Stimulated activated memory B cell treated with anti-CD40 and anti-IgM and Interleukin-4, amounts not matched to agents 10 μg/mL and 1 μg/mL and 100 μg/mL, for 72 hours (primary cell): ENCODE measurements around the gene DDX39B.
"Not testable (repeated sequence)": the region's sequence is repeated elsewhere in the genome, so short reads cannot be mapped to it uniquely, and the experiment has no call there.

ENCODE experiments used
- ATAC-seq: fragments of 150-1000 bp; cut with Tn5 transposase; 2 replicates; pipeline ENCODE4 v1.10.0; 2021
- H3K27ac Mint-ChIP-seq: one replicate; pipeline ENCODE4 v1.8.0; 2022; ENCODE audit warnings: mild to moderate bottlenecking, mixed read lengths
- H3K27me3 Mint-ChIP-seq: one replicate; pipeline ENCODE4 v1.8.0; 2022; ENCODE audit warnings: mixed read lengths
- H3K36me3 Mint-ChIP-seq: one replicate; pipeline ENCODE4 v1.8.0; 2022; ENCODE audit warnings: mixed read lengths
- H3K4me1 Mint-ChIP-seq: one replicate; pipeline ENCODE4 v1.8.0; 2022; ENCODE audit warnings: mixed read lengths
- H3K4me3 Mint-ChIP-seq: one replicate; pipeline ENCODE4 v1.8.0; 2022; ENCODE audit warnings: mild to moderate bottlenecking, moderate library complexity, mixed read lengths
- H3K9me3 Mint-ChIP-seq: one replicate; pipeline ENCODE4 v1.8.0; 2022; ENCODE audit warnings: mixed read lengths

Gene DDX39B

DNA sequence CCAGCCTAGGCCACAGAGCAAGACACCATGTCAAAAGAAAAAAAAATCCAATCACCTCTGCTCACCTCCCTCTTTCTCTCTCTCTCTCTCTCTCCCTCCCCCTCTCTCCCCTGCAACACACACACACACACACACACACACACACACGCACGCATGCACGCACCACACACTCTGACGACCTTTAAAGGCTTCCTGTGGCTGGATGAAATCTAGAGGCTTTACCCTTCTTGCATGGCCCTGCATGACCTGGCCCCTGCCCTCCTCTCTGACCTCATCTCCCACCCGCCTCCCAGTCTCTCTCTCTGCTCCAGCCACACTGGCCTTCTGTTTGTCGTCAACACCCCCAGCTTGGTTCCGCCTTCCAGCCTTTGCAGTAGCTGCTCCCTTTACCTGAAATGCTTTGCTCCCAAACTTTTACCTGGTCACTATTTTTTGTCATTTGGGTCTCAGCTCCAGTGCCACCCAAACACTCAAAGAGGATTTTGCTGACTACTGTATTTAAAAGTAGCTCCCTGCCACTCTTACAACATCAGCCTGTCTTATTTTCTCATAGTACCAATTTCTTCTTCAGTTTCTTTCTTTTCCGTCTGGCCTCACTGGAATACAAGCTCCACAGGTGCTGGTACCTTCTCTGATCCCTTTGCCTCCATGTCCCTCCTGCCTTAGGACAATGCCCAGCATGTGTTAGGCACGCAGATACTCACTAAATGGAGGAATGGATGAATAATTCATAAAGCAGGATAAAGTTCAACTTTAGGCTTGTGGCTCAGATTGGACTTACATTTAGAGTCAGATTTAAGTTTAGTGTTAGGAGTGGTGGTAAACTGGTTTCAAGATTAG is 25.9 kb upstream of the DDX39B start:
- H3K4me3 Mint-ChIP-seq: peak overlapping the region; percentile 72
- no peaks in the 10 kb centered on the region for H3K9me3 Mint-ChIP-seq
- ATAC-seq: peak; percentile 29
- H3K4me1 Mint-ChIP-seq: peaks cover 81% of the 10 kb centered on the region
- no peaks in the 10 kb centered on the region for H3K27me3 Mint-ChIP-seq
- peak overlapping the region; percentile 78 for H3K27ac Mint-ChIP-seq
- peaks cover 27% of the 10 kb centered on the region for H3K36me3 Mint-ChIP-seq

DNA sequence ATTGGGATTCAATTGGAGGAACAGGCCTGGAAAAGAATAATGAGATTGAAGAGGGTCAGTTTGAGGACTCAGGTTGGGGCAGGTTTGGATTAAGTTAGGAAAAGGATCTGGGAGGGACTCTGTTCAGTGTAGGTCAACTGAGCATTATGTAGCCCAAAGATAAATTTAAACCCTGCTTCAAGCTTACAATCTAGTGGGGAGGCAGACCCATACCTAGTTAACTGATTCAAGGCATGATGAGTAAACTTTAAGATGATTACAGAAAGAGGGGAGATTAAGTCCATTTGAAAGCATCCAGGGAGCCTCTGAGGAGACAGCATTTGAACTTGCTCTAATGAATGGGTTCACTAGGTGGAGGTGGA is 18.9 kb upstream of the DDX39B start:
- H3K27ac Mint-ChIP-seq: peak overlapping the region; percentile 89
- no peaks in the 10 kb centered on the region for H3K9me3 Mint-ChIP-seq
- peaks cover 43% of the 10 kb centered on the region for H3K36me3 Mint-ChIP-seq
- H3K27me3 Mint-ChIP-seq: no peaks in the 10 kb centered on the region
- ATAC-seq: no peak
- peak overlapping the region; percentile 58 for H3K4me3 Mint-ChIP-seq
- H3K4me1 Mint-ChIP-seq: peaks cover 92% of the 10 kb centered on the region

DNA sequence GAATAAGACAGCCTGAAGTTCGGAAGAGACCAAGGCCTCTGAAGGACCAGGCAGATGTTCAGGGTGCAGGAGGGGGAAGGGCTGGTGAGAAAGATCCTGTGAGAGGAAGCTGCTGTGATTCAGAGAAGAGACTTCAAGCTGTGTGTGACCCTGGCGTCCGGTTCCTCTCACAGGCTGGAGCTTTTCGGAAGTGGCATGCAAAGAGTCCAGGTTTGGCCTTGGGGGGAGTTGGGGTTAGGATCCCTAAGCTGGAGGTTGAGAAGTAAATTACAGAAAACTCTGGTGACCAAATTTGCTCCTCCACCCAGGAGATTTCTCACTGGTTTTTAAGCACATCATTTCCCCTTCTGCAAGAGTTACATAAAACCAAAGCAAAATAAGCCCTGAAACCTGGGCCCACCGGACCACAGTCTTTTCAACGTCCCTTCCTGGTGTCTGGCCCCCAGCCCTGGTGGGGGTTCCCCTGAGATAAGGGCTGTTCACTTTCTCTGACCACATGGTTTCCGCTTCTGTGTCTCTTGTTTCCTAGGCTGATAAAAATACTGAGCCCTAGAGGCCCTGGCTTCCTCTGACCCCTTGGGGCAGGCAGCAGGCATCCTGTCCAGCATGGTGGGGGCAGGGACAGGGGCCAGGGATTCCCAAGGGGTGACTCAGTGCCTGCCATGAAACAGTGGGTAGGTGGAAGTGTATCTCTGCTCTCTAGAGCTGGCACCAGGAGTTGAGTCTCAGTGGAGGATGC is 18.3 kb upstream of the DDX39B start:
- H3K4me3 Mint-ChIP-seq: peak overlapping the region; percentile 70
- peaks cover 37% of the 10 kb centered on the region for H3K36me3 Mint-ChIP-seq
- peaks cover 87% of the 10 kb centered on the region for H3K4me1 Mint-ChIP-seq
- no peaks in the 10 kb centered on the region for H3K9me3 Mint-ChIP-seq
- ATAC-seq: peak; percentile 84
- no peaks in the 10 kb centered on the region for H3K27me3 Mint-ChIP-seq
- peak overlapping the region; percentile 89 for H3K27ac Mint-ChIP-seq

DNA sequence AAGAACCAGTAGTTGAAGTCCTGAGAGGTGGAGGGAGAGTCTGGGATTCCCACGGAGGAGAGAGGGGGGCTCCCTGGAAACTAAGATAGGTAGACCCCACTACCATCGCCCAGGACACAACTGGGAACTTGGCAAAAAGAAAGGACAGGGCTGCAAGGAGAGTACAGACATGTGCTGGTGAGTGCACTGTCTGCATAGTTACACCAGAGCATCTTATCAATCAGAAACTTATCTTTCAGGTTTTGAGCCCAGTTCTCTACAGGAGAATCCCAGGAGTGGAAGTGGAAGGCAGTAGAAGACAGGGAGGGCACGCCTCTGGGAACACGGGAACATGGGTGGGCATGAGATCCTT is 17.8 kb upstream of the DDX39B start:
- ATAC-seq: peak; percentile 13
- H3K36me3 Mint-ChIP-seq: peaks cover 32% of the 10 kb centered on the region

GRCh38 chr6:31558631-31559500 is 17.1 kb upstream of the DDX39B start:
- Mint-ChIP-seq H3K36me3 (peaks cover 28% of the 10 kb centered on the region), H3K4me1 (peaks cover 87% of the 10 kb centered on the region), H3K27ac (peak overlapping the region; percentile 89), H3K9me3 (no peaks in the 10 kb centered on the region), H3K27me3 (no peaks in the 10 kb centered on the region), H3K4me3 (peak overlapping the region; percentile 70)
- peak; percentile 73 for ATAC-seq

More for the DNA sequence above, 17.8 kb upstream of the DDX39B start:
- Mint-ChIP-seq H3K4me3 (peak overlapping the region; percentile 70), H3K4me1 (peaks cover 85% of the 10 kb centered on the region), H3K27ac (peak overlapping the region; percentile 89), H3K9me3 (no peaks in the 10 kb centered on the region), H3K27me3 (no peaks in the 10 kb centered on the region)

DNA sequence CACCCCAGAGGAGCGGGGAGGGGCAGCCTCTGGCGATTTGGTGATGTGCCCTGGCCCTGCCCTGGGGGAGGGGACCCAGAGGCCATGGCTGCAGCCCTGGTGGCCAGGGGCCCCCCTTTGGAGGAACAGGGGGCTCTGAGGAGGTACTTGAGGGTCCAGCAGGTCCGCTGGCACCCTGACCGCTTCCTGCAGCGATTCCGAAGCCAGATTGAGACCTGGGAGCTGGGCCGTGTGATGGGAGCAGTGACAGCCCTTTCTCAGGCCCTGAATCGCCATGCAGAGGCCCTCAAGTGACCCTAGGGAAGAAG is 16.5 kb upstream of the DDX39B start:
- Mint-ChIP-seq H3K4me1 (peaks cover 81% of the 10 kb centered on the region), H3K27me3 (no peaks in the 10 kb centered on the region), H3K27ac (peak overlapping the region; percentile 89), H3K4me3 (peak overlapping the region; percentile 70), H3K9me3 (no peaks in the 10 kb centered on the region), H3K36me3 (peaks cover 23% of the 10 kb centered on the region)
- ATAC-seq: no peak

DNA sequence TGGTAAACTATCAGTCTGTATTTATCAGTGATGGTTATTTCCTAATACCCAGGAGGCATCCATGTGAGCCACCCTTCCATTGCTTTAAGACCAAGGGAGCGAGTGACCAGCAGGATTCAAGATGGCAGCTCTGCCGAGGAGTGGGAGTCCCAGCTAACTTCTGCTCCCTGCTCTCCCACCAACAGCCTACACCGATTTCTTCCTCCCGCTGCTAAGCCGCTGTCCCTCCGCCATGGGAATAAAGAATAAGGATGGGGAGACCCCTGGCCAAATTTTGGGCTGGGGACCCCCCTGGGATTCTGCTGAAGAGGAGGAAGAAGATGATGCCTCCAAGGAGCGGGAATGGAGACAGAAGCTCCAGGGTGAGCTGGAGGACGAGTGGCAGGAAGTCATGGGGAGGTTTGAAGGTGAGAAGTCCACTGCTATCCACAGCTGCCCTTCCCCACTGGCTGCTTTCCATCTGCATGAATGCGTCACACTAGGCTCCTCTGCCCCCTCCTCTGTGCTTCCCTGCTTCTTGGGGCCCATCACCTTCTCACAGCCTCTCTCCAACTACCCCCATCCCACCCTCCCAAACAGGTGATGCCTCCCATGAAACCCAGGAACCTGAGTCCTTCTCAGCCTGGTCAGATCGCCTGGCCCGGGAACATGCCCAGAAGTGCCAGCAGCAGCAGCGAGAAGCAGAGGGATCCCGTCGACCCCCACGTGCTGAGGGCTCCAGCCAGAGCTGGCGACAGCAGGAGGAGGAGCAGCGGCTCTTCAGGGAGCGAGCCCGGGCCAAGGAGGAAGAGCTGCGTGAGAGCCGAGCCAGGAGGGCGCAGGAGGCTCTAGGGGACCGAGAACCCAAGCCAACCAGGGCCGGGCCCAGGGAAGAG is 15.9 kb upstream of the DDX39B start:
- Mint-ChIP-seq H3K9me3 (no peaks in the 10 kb centered on the region), H3K4me3 (peak overlapping the region; percentile 70), H3K27me3 (no peaks in the 10 kb centered on the region), H3K27ac (peak overlapping the region; percentile 89), H3K4me1 (peaks cover 75% of the 10 kb centered on the region), H3K36me3 (peaks cover 18% of the 10 kb centered on the region)
- ATAC-seq: no peak

GRCh38 chr6:31556307-31556706 is 14.5 kb upstream of the DDX39B start:
- H3K4me1 Mint-ChIP-seq: peaks cover 74% of the 10 kb centered on the region
- peaks cover 21% of the 10 kb centered on the region for H3K36me3 Mint-ChIP-seq
- no peaks in the 10 kb centered on the region for H3K9me3 Mint-ChIP-seq
- no peak overlapping the region for H3K4me3 Mint-ChIP-seq
- ATAC-seq: no peak
- H3K27me3 Mint-ChIP-seq: no peaks in the 10 kb centered on the region
- no peak overlapping the region for H3K27ac Mint-ChIP-seq

DNA sequence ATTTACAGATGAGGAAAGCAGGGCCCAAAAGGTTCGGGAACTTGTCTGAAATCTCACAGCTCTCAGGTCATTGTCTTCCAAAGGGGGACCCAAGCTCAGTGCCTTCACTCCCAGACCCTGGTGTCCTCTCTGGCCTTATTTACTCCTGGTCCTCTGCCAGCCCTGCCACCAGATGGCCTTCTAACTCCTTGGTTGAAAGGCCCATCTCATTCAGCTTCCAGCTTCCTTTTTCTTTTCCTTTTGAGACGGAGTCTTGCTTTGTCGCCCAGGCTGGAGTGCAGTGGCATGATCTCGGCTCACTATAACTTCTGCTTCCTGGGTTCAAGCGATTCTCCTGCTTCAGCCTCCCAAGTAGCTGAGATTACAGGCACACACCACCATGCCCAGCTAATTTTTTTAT is 9.6 kb upstream of the DDX39B start:
- peaks cover 60% of the 10 kb centered on the region for H3K4me1 Mint-ChIP-seq
- H3K27me3 Mint-ChIP-seq, H3K9me3 Mint-ChIP-seq, H3K36me3 Mint-ChIP-seq: not testable (repeated sequence)
- H3K27ac Mint-ChIP-seq: peak overlapping the region; percentile 73
- ATAC-seq: peak; percentile 39
- H3K4me3 Mint-ChIP-seq: peak overlapping the region; percentile 61

- no peaks in the 10 kb centered on the region for H3K27me3 Mint-ChIP-seq
- no peaks in the 10 kb centered on the region for H3K9me3 Mint-ChIP-seq
- H3K27ac Mint-ChIP-seq: peak overlapping the region; percentile 66
- H3K4me3 Mint-ChIP-seq: peak overlapping the region; percentile 88
- peaks cover 46% of the 10 kb centered on the region for H3K4me1 Mint-ChIP-seq
- H3K36me3 Mint-ChIP-seq: peaks cover 7% of the 10 kb centered on the region
- ATAC-seq: no peak
Measured at GRCh38 chr6:31548544-31548873, 6.7 kb upstream of the DDX39B start.

- Mint-ChIP-seq H3K27ac (peak overlapping the region; percentile 66), H3K4me1 (peaks cover 46% of the 10 kb centered on the region), H3K36me3 (peaks cover 7% of the 10 kb centered on the region), H3K27me3 (no peaks in the 10 kb centered on the region), H3K9me3 (no peaks in the 10 kb centered on the region), H3K4me3 (peak overlapping the region; percentile 88)
- ATAC-seq: no peak
Measured at GRCh38 chr6:31547727-31548543, 6.1 kb upstream of the DDX39B start.

DNA sequence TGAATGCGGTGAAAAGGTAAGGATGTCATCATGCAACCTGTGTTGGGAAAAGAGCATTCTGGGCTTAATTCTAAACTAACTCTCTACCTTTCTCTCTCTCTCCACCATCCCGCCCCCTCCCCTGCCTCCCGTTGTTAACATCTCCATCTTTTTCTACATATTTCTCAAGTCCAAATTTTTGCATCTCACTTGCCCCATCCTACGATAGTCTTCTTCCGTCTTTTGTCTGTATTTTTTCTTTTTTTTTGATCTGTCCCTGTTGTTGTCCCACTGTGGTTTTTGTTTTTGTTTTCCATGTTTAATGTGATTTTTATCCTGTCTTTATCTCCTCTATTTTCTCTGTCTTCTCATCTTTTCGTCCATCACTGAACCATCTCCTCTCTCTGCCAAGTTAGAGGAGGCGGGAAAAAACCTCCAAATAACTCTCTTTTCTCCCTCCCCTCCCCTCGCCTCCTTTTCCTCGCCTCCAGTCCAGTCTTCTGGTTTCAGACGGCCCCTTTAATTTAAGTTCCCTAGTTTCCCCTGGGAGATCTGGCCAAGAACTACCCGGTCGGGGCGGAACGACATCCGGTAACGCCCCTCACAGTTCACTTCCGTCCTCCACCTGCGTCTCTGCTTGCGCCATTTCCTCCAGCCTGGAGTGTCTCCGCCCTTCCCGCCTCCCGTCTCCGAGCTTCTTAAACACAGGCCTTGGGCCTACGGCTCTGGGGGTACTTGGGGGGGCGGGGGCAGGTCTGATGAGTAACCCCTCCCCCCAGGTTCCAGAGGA is 5.3 kb upstream of the DDX39B start, which contains the start of gene NFKBIL1:
TSS of gene NFKBIL1 (plus strand) at position 651 of the 769 bp plus-strand sequence. CDS start at position 738, 87 bp downstream.
- ATAC-seq: peak; percentile 94
- Mint-ChIP-seq H3K4me3 (peak within 1 kb of the TSS; percentile 88), H3K4me1 (peaks cover 44% of the 10 kb centered on the region), H3K27ac (peak within 1 kb of the TSS; percentile 66), H3K9me3 (no peaks in the 10 kb centered on the region), H3K27me3 (no peaks in the 10 kb centered on the region), H3K36me3 (peaks cover 7% of the 10 kb centered on the region)

GRCh38 chr6:31546339-31546957 is 4.6 kb upstream of the DDX39B start, which contains the start of gene ATP6V1G2:
Gene ATP6V1G2, minus strand, starts transcription at chr6:31546608. Its CDS starts 49 bp downstream, at chr6:31546559.
- ATAC-seq: peak; percentile 79
- H3K9me3 Mint-ChIP-seq: no peaks in the 10 kb centered on the region
- H3K4me1 Mint-ChIP-seq: peaks cover 37% of the 10 kb centered on the region
- H3K27me3 Mint-ChIP-seq: no peaks in the 10 kb centered on the region
- peak within 1 kb of the TSS; percentile 88 for H3K4me3 Mint-ChIP-seq
- H3K36me3 Mint-ChIP-seq: peaks cover 8% of the 10 kb centered on the region
- peak within 1 kb of the TSS; percentile 66 for H3K27ac Mint-ChIP-seq
